BE2C (cell line): ENCODE measurements around the gene CDH4.

Source experiments
- DNase-seq: peaks from one replicate; pipeline ENCODE4 v3.0.0-alpha.2; 2020
- H3K27me3 ChIP-seq: fragments of 250-450 bp; sonication (Bioruptor Pico); 2 replicates; pipeline ENCODE4 v1.5.1; 2020; ENCODE audit warnings: mild to moderate bottlenecking
- H3K36me3 ChIP-seq: fragments of 250-450 bp; sonication (Bioruptor Pico); 2 replicates; pipeline ENCODE4 v1.5.1; 2020; ENCODE audit warnings: mild to moderate bottlenecking
- H3K4me1 ChIP-seq: fragments of 250-450 bp; sonication (Bioruptor Pico); 2 replicates; pipeline ENCODE4 v1.5.1; 2020
- H3K4me3 ChIP-seq: 2 replicates; pipeline ENCODE4 v1.5.1; 2011; ENCODE audit warnings: low read depth, low read length
- H3K9me3 ChIP-seq: fragments of 250-450 bp; sonication (Bioruptor Pico); 2 replicates; pipeline ENCODE4 v1.5.1; 2020
- TF ChIP-seq, protein P1 (sequence below): IDR thresholded peaks from 2 replicates; pipeline ENCODE4 v1.5.1; 2012; ENCODE audit warnings: mild to moderate bottlenecking, low read depth, low read length

Gene CDH4

GRCh38 chr20:61768571-61769285 is 516.7 kb downstream of the CDH4 start:
- Histone ChIP-seq H3K4me1 (no peaks in the 10 kb centered on the region), H3K36me3 (no peaks in the 10 kb centered on the region), H3K4me3 (no peak overlapping the region), H3K27me3 (peaks cover 5% of the 10 kb centered on the region; the same call in 1 of the 2 replicates), H3K9me3 (no peaks in the 10 kb centered on the region)
- DNase-seq: no peak
- TF ChIP-seq, protein P1, sequence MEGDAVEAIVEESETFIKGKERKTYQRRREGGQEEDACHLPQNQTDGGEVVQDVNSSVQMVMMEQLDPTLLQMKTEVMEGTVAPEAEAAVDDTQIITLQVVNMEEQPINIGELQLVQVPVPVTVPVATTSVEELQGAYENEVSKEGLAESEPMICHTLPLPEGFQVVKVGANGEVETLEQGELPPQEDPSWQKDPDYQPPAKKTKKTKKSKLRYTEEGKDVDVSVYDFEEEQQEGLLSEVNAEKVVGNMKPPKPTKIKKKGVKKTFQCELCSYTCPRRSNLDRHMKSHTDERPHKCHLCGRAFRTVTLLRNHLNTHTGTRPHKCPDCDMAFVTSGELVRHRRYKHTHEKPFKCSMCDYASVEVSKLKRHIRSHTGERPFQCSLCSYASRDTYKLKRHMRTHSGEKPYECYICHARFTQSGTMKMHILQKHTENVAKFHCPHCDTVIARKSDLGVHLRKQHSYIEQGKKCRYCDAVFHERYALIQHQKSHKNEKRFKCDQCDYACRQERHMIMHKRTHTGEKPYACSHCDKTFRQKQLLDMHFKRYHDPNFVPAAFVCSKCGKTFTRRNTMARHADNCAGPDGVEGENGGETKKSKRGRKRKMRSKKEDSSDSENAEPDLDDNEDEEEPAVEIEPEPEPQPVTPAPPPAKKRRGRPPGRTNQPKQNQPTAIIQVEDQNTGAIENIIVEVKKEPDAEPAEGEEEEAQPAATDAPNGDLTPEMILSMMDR: no peak

DNA sequence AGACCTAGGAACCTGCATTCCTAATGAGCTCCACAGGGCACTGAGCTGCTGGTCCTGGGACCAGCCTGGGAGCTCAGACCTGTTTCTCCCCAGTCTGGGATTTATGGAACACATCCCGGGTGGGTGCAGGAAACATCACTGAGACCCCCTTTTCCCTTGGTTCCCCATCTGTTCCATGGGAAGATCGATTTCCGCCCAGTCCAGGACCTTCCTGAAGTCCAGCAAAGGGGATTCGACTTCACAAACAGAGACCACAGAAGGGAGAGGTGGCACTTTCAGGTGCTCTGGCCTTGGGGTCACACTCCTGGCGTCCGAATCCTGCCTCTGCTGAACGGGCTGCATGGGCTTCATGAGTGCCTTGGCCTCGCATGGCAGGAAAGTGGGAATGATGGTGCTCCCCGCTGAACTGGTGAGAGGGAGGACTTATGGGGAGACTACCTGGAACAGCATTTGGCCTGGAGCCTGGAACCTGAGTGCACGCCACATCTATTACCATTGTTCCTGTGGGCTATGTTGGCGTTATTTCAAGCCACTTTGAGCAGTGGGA is 517.3 kb downstream of the CDH4 start:
- Histone ChIP-seq H3K4me3 (no peak overlapping the region), H3K36me3 (no peaks in the 10 kb centered on the region), H3K9me3 (no peaks in the 10 kb centered on the region), H3K27me3 (no peaks in the 10 kb centered on the region), H3K4me1 (no peaks in the 10 kb centered on the region)
- TF ChIP-seq, protein P1: no peak
- DNase-seq: no peak

DNA sequence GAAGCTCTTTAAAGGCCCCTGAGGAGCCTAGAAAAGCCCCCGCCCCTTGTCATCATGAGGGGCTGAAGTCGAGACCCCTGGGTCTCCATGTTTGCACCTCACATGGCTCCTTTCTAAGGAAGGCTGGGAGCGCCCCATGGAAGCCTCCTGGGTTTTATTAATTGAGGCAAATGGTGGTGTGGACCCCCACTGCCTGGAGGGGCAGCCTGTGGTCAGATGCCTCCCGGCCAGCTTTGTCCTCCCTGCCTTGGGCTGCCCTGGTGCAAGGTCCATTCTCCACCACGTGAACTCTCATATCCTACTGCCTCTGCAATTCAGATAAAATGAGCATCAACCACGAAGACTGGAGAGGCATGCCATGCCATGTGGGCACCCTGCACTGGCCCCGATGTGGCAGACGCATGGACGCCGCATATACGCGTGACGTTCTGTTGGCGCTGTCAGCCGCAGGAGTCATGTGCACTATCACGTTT is 518.1 kb downstream of the CDH4 start:
- DNase-seq: no peak
- H3K36me3 ChIP-seq: no peaks in the 10 kb centered on the region
- H3K27me3 ChIP-seq: no peaks in the 10 kb centered on the region
- no peaks in the 10 kb centered on the region for H3K9me3 ChIP-seq
- H3K4me1 ChIP-seq: no peaks in the 10 kb centered on the region
- H3K4me3 ChIP-seq: no peak overlapping the region
- TF ChIP-seq, protein P1: no peak

GRCh38 chr20:61771805-61772350 is 519.8 kb downstream of the CDH4 start:
- H3K36me3 ChIP-seq: no peaks in the 10 kb centered on the region
- H3K27me3 ChIP-seq: no peaks in the 10 kb centered on the region
- no peak overlapping the region for H3K4me3 ChIP-seq
- TF ChIP-seq, protein P1: no peak
- H3K4me1 ChIP-seq: no peaks in the 10 kb centered on the region
- no peaks in the 10 kb centered on the region for H3K9me3 ChIP-seq
- no peak for DNase-seq

DNA sequence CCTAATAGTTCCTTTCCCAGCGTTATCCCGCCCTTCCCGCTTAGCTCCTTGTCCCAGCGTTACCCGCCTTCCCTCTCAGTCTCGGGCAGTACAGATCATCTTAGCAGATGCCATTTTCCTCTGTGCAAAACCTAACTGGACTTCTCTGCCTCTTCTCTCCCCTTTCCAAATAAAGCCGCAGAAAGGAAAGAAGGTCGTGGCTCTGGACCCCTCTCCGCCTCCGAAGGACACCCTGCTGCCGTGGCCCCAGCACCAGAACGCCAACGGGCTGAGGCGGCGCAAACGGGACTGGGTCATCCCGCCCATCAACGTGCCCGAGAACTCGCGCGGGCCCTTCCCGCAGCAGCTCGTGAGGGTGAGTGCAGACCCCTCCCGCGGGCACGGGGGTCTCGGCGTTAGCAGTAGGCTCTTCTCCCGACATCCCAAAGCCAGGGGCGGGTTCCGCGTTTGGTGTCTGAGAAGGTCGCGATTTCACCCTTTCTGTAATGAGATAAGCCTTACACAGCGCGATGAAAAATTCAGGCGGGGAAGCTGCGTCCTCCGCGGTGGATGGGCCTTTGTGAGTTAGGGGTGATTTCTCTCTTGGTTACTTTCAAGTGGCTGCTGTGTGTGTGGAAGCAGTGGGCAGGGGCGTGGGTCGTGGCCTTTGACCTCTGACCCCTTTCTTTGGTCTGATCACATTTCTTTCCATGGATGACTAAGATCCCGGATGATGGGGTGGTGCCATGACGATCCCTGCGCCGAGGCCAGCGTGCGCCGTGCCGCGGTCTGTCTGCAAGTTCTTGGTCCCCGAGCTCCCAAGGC is 521.0 kb downstream of the CDH4 start:
- Histone ChIP-seq H3K36me3 (no peaks in the 10 kb centered on the region), H3K4me3 (no peak overlapping the region), H3K27me3 (no peaks in the 10 kb centered on the region), H3K9me3 (no peaks in the 10 kb centered on the region), H3K4me1 (no peaks in the 10 kb centered on the region)
- TF ChIP-seq, protein P1: no peak
- no peak for DNase-seq
